ENCODE measurements around the gene LILRA5.
"Not testable (repeated sequence)": the region's sequence is repeated elsewhere in the genome, so short reads cannot be mapped to it uniquely, and the experiment has no call there.

- TF ChIP-seq CTCF (conservative IDR thresholded peaks at IDR 0.05; ENCODE audit: low read depth, low read length); EZH2 (IDR thresholded peaks at IDR 0.05; ENCODE audit: borderline replicate concordance, low read depth, low read length, poor library complexity, severe bottlenecking): not testable (repeated sequence)
Observed at GRCh38 chr19:54322934-54323333, 10.0 kb upstream of the LILRA5 start.
